ACC112 (cell line): ENCODE measurements around the gene MAPK7.

Experiments
- H2AFZ ChIP-seq: fragments of 200-600 bp; sonication (generic); one replicate; pipeline ENCODE4 v1.6.0; 2017; ENCODE audit warnings: antibody characterized with exemption, low read length; ENCODE audit not compliant: unreplicated experiment
- H3K27ac ChIP-seq: fragments of 200-600 bp; sonication (generic); 2 replicates; pipeline ENCODE4 v1.5.1; 2014; ENCODE audit warnings: low read depth, mild to moderate bottlenecking, antibody characterized with exemption, low read length, moderate library complexity
- H3K27me3 ChIP-seq: fragments of 200-600 bp; sonication (generic); 2 replicates; pipeline ENCODE4 v1.6.1; 2014; ENCODE audit warnings: mild to moderate bottlenecking, antibody characterized with exemption, low read length, moderate library complexity, mixed read lengths; ENCODE audit not compliant: insufficient read depth
- H3K36me3 ChIP-seq: fragments of 200-600 bp; sonication (generic); 2 replicates; pipeline ENCODE4 v1.6.1; 2016; ENCODE audit warnings: mild to moderate bottlenecking, antibody characterized with exemption, low read length, moderate library complexity, mixed read lengths; ENCODE audit not compliant: insufficient read depth
- H3K4me1 ChIP-seq: fragments of 200-600 bp; sonication (generic); one replicate; pipeline ENCODE4 v1.6.1; 2016; ENCODE audit warnings: low read length, mixed read lengths; ENCODE audit not compliant: insufficient read depth, unreplicated experiment, control insufficient read depth
- H3K4me3 ChIP-seq: fragments of 200-600 bp; sonication (generic); 2 replicates; pipeline ENCODE4 v1.5.1; 2014; ENCODE audit warnings: mild to moderate bottlenecking, low read depth, low read length
- H3K79me2 ChIP-seq: fragments of 200-600 bp; sonication (generic); one replicate; pipeline ENCODE4 v1.6.0; 2016; ENCODE audit warnings: low read length; ENCODE audit not compliant: control insufficient read depth, unreplicated experiment, insufficient read depth

MAPK7 gene

DNA sequence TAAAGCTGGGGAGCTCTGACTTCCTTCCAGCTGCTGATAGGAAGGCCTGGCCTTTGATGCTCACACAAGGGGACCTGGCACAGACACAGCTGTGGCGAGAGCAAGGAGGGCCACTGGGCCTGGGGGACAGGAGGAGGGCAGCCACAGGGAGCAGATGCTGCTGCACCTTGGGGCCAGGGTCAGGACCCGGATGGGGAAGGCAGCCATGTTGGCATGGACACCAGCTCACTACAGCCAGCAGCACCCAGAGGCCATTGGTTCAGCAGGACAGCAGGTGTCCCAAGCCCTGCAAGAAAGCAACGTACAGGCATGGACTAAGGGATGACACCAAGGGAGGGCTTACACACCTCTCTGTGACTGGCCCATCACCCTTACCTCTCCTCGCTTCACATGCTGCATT, 24.7 kb downstream of the MAPK7 start:
- Histone ChIP-seq H3K79me2 (no peaks in the 10 kb centered on the region), H3K27ac (no peak overlapping the region), H3K36me3 (no peaks in the 10 kb centered on the region), H3K27me3 (no peaks in the 10 kb centered on the region), H3K4me1 (peaks cover 9% of the 10 kb centered on the region), H2AFZ (no peak overlapping the region), H3K4me3 (no peak overlapping the region)

GRCh38 chr17:19404264-19404663, 26.0 kb downstream of the MAPK7 start:
- Histone ChIP-seq H2AFZ (no peak overlapping the region), H3K27me3 (no peaks in the 10 kb centered on the region)

GRCh38 chr17:19405114-19405513, 26.8 kb downstream of the MAPK7 start:
- no peak overlapping the region for H3K27ac ChIP-seq
- no peaks in the 10 kb centered on the region for H3K27me3 ChIP-seq
- no peak overlapping the region for H3K4me3 ChIP-seq
- peaks cover 11% of the 10 kb centered on the region for H3K4me1 ChIP-seq
- H3K36me3 ChIP-seq: no peaks in the 10 kb centered on the region
- no peak overlapping the region for H2AFZ ChIP-seq
- no peaks in the 10 kb centered on the region for H3K79me2 ChIP-seq

More at GRCh38 chr17:19404264-19404663, 26.0 kb downstream of the MAPK7 start:
- Histone ChIP-seq H3K4me3 (no peak overlapping the region), H3K79me2 (no peaks in the 10 kb centered on the region), H3K36me3 (no peaks in the 10 kb centered on the region), H3K4me1 (peaks cover 2% of the 10 kb centered on the region), H3K27ac (no peak overlapping the region)

DNA sequence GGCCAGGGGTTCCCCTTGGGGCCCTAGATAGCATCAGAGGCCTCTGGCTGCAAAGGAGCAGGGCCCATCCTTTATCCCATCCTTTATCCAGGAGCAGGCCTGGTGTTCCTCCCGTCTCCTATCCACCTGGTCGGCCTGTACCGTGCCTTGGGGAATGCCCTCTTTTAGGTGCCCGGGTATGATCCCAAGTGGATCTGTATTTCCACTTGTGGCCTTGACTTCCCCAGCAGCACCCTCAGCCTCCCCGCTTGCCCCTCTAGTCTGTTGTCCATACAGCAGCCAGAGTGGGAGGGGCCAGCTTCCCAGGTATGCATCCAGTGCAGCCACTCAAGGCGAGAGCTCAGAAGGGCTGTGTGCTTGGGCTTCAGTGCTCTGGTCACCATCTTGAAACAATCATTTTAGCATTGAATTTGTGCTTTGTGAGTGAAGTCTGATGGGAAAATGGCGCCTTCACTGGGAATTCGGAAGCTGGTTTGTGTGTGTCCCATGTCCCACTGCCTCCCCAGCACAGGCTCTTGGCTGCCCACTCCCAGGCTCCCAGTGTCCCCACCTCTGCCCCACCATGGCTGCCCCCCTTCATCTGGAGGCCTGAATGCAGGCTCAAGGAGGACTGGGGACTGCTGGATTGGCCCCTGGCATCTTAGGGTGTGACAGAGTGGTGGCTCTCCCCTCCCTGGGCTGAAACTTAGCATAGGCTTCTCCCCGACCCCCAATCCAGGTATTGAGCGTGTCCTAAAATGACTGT, 29.5 kb downstream of the MAPK7 start:
- Histone ChIP-seq H3K4me1 (peaks cover 13% of the 10 kb centered on the region), H2AFZ (no peak overlapping the region), H3K36me3 (no peaks in the 10 kb centered on the region), H3K27ac (no peak overlapping the region), H3K4me3 (no peak overlapping the region), H3K27me3 (no peaks in the 10 kb centered on the region), H3K79me2 (no peaks in the 10 kb centered on the region)

- Histone ChIP-seq H3K36me3 (no peaks in the 10 kb centered on the region), H3K4me3 (no peak overlapping the region), H2AFZ (no peak overlapping the region), H3K27me3 (no peaks in the 10 kb centered on the region), H3K79me2 (no peaks in the 10 kb centered on the region), H3K27ac (no peak overlapping the region), H3K4me1 (peaks cover 13% of the 10 kb centered on the region)
Observed at GRCh38 chr17:19408346-19408710, 30.0 kb downstream of the MAPK7 start.

GRCh38 chr17:19409066-19409465, 30.8 kb downstream of the MAPK7 start:
- Histone ChIP-seq H3K79me2 (no peaks in the 10 kb centered on the region), H3K27ac (no peak overlapping the region), H3K27me3 (no peaks in the 10 kb centered on the region), H3K4me3 (no peak overlapping the region), H3K4me1 (peaks cover 13% of the 10 kb centered on the region), H2AFZ (no peak overlapping the region), H3K36me3 (no peaks in the 10 kb centered on the region)

DNA sequence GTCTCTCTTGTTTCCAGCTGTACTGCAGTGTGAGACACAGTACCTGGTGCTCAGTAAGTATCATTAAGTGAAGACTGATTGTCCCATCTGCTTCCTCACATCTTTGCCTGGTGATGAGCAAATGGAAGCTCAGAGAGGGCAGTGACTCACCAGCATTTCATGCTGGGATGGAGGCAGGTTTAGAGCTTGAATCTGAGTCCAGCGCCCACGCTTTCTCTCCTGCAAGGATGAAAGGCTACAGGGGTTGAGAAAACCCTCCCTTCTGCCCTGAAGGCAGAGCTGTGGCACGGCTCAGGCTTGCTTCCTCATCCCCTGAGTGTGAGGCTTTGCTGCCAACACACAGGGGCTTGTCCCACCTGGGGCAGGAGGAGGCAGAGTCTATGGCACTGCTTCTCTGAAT, 31.2 kb downstream of the MAPK7 start:
- Histone ChIP-seq H2AFZ (no peak overlapping the region), H3K36me3 (no peaks in the 10 kb centered on the region)

DNA sequence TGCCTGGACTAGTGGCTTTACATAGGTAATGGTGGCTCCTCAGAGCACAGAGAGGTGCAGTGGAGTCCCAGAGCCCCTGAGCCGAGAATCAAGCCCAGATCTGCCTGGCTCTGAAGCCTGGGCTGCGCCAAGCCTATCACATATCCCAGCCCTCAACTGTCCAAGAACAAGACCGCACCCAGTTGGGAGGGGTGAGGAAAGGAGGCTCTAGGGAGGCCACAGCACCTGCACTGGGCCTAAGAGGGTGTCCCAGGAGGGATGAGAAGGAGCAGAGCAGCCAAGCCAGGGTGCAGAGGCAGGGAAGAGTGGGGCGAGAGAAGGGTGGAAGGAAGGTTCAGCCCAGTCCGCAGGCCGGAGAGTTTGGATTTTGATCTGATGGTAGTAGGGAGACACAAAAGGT, 31.8 kb downstream of the MAPK7 start:
- Histone ChIP-seq H3K79me2 (no peaks in the 10 kb centered on the region), H3K36me3 (no peaks in the 10 kb centered on the region), H3K4me1 (peaks cover 13% of the 10 kb centered on the region), H3K4me3 (no peak overlapping the region), H2AFZ (no peak overlapping the region), H3K27ac (no peak overlapping the region), H3K27me3 (no peaks in the 10 kb centered on the region)

More for the DNA sequence above, 31.2 kb downstream of the MAPK7 start:
- Histone ChIP-seq H3K4me1 (peaks cover 13% of the 10 kb centered on the region), H3K27me3 (no peaks in the 10 kb centered on the region), H3K27ac (no peak overlapping the region), H3K79me2 (no peaks in the 10 kb centered on the region), H3K4me3 (no peak overlapping the region)

DNA sequence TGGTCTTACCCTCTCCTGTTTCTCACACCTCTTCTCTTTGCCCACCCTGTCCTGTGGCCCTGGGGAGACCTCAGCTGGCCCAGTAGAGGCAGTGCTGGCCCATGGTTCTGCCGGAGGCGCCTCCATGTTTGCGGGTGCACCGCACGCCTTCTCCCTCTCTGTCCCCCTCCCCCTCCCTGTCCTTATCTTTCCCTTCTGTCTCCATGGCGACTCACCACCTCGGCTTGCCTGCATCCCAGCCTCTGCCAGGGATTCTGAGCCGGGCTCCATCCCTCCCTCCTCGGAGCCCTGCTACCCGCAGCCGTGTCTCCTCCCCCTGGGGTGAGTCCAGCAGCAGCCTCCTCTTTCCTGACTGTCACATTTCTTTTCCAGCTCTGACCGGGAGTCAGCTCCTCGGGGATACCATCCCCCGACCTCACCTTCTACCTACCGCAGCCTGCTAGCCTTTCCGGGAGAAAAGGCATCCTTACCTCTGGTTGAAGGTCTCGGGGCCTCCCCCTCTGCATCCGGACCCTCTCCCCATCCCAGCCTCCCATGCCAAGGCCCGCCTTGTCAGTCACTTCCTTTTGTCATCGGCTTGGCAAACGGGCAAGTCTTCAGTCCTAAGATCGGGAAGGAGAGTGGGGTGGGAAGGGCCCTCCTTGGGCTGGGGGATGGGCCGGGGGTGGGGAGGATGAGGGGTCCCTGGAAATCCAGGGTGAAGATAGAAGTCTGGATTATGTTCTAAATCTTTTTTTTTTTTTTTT, 32.8 kb downstream of the MAPK7 start, which contains the start of gene RNF112:
RNF112 (plus strand) TSS at position 358 of the 746 bp plus-strand sequence; CDS start at position 535, 177 bp downstream.
- H3K4me3 ChIP-seq: peak within 1 kb of the TSS; percentile 10
- no peaks in the 10 kb centered on the region for H3K79me2 ChIP-seq
- peaks cover 13% of the 10 kb centered on the region for H3K4me1 ChIP-seq
- no peak within 1 kb of the TSS for H2AFZ ChIP-seq
- no peaks in the 10 kb centered on the region for H3K27me3 ChIP-seq
- H3K27ac ChIP-seq: no peak within 1 kb of the TSS
- no peaks in the 10 kb centered on the region for H3K36me3 ChIP-seq

GRCh38 chr17:19411631-19412030, 33.3 kb downstream of the MAPK7 start:
- Histone ChIP-seq H3K27me3 (no peaks in the 10 kb centered on the region), H3K4me3 (no peak overlapping the region), H3K27ac (no peak overlapping the region), H3K36me3 (no peaks in the 10 kb centered on the region), H3K4me1 (peaks cover 13% of the 10 kb centered on the region), H2AFZ (no peak overlapping the region), H3K79me2 (no peaks in the 10 kb centered on the region)

DNA sequence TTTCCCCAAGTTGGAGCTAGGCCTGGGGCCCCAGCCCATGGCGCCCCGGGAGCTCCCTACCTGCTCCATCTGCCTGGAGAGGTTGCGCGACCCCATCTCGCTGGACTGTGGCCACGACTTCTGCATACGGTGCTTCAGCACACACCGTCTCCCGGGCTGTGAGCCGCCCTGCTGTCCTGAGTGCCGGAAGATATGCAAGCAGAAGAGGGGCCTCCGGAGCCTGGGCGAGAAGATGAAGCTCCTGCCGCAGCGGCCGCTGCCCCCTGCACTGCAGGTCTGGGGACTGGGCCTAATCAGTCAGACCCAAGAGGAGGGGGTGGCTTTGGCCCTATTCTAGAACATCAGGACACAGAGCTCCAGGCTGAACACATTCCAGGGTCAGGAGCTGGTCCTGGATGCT, 34.2 kb downstream of the MAPK7 start:
- no peak overlapping the region for H2AFZ ChIP-seq
- H3K27me3 ChIP-seq: no peaks in the 10 kb centered on the region
- no peak overlapping the region for H3K27ac ChIP-seq
- no peaks in the 10 kb centered on the region for H3K36me3 ChIP-seq
- H3K4me1 ChIP-seq: peaks cover 14% of the 10 kb centered on the region
- H3K4me3 ChIP-seq: no peak overlapping the region
- H3K79me2 ChIP-seq: no peaks in the 10 kb centered on the region
